Heart left ventricle (tissue), 16 donors: ENCODE measurements around the gene CELF5. TPM values are rescaled to one million over a fixed set of nuclear protein-coding genes. Genes with fewer than 3 reads are reported as not detected.
"Not testable (repeated sequence)": the region's sequence is repeated elsewhere in the genome, so short reads cannot be mapped to it uniquely, and the experiment has no call there.

Source experiments
- ATAC-seq, 4 donors: fragments of 200-7000 bp; cut with Tn5 transposase; one replicate each; pipeline ENCODE4 v1.9.1; 2020 to 2022; ENCODE audit warnings: moderate library complexity in 4 of 4, mild to moderate bottlenecking in 3 of 4, moderate number of reproducible peaks in 1 of 4
- DNase-seq, 5 donors: peaks; one replicate each; pipeline ENCODE4 v3.0.0-alpha.2; 2020
- H3K27ac ChIP-seq, 12 donors: fragments of 200-600 bp; sonication (generic) in 4 of 12; one replicate each; pipeline versions ENCODE4 v1.5.0 to v1.8.0; 2016 to 2022; ENCODE audit warnings: mild to moderate bottlenecking in 2 of 12
- H3K27me3 ChIP-seq, 9 donors: fragments of 200-600 bp; sonication (generic) in 2 of 9; one replicate each; pipeline versions ENCODE4 v1.5.1 to v1.8.0; 2016 to 2022; ENCODE audit warnings: mild to moderate bottlenecking in 3 of 9
- H3K36me3 ChIP-seq, 9 donors: fragments of 200-600 bp; sonication (generic) in 2 of 9; one replicate each; pipeline versions ENCODE4 v1.5.0 to v1.8.0; 2018 to 2022; ENCODE audit warnings: mild to moderate bottlenecking in 2 of 9
- H3K4me1 ChIP-seq, 12 donors: fragments of 200-600 bp; sonication (generic) in 4 of 12; one replicate each; pipeline versions ENCODE4 v1.5.0 to v1.8.0; 2016 to 2022; ENCODE audit warnings: mild to moderate bottlenecking in 3 of 12
- H3K4me3 ChIP-seq, 12 donors: fragments of 200-600 bp; sonication (generic) in 4 of 12; one replicate each; pipeline versions ENCODE4 v1.5.0 to v1.8.0; 2017 to 2022; ENCODE audit warnings: mild to moderate bottlenecking in 9 of 12, moderate library complexity in 4 of 12
- H3K9me3 ChIP-seq, 12 donors: fragments of 200-600 bp; sonication (generic) in 4 of 12; one replicate each; pipeline versions ENCODE4 v1.5.0 to v1.8.0; 2016 to 2022; ENCODE audit warnings: mild to moderate bottlenecking in 1 of 12
- POLR2A ChIP-seq, 2 donors: fragments of 450-650 bp; IDR thresholded peaks; one replicate each; pipeline ENCODE4 v1.6.1; 2017; ENCODE audit warnings: antibody characterized with exemption in 2 of 2, mild to moderate bottlenecking in 2 of 2, moderate library complexity in 2 of 2
- WGBS, 4 donors: extraction: QIAGEN DNeasy Blood & Tissue Kit in 2 of 4; methylation state at CpG; one replicate each; pipeline versions ENCODE4 v1.1.5 to v1.1.7; 2013 to 2018; 5-methylcytosine and 5-hydroxymethylcytosine counted together
- intact Hi-C, 10 donors: fragments of 100-400 bp; cut with DNase I; formaldehyde crosslinking; loops; one replicate each; pipeline versions ENCODE4 v1.11.1 to v1.14.2; 2022
- polyA plus RNA-seq, 2 donors: library from polyadenylated mRNA; stranded (reverse); fragments of 200-250 nt; gene quantifications; one replicate each; pipeline ENCODE4 v1.2.3, GENCODE V29; 2013
- total RNA-seq, 9 donors: library from RNA; depleted of rRNA in 2 of 9; stranded (reverse); fragments of >200 nt in 2 of 9; fragmentation: NEBNext Ultra II Directional in 3 of 9; extraction: Animal tissue kit (Norgen Biotek cat#: 25700) in 3 of 9; gene quantifications; one replicate each; pipeline versions ENCODE4 v1.1.0 to v1.2.4, GENCODE V29; 2016 to 2023
- TF ChIP-seq, protein P1 (sequence below), 12 donors: fragments of 200-600 bp; sonication (generic) in 4 of 12; IDR thresholded peaks; one replicate each; pipeline versions ENCODE4 v1.5.0 to v1.8.0; 2018 to 2022; ENCODE audit warnings: antibody characterized with exemption in 12 of 12, mild to moderate bottlenecking in 5 of 12
- donor health status: ischemic (EF 13 %, LVEDD 7.1; RV severe dilation, severe dysfunction).
- donor health status: healthy with polysubstance abuse.
- donor health status: DM: no; HTN: yes; CAD: no.
- donor health status: DM: no; HTN: no; CAD: no.
- donor health status: ischemic (EF 25% LVEDD 6.9; RV normal size, moderate dysfunction).
- donor health status: ischemic (EF 25% LVEDD 5.7; RV mildly dilated, moderate dysfunction).
- donor health status: healthy.
- donor health status: DM: yes; HTN: yes; CAD: no.
- donor health status: ischemic (EF 35%, LVEDD 5.7; RV mildly dilated, moderate dysfunction).
- donor health status: nonischemic (EF 11% LVEDD 7.7; RV severe dilation, severe dysfunction).
- donor health status: DM: yes; HTN: yes; CAD: no.
- donor health status: PGD.
- donor health status: ischemic (EF 29% LVEDD 5.4; RV normal size, mild dysfunction).
- donor health status: nonischemic (EF 23%, LVEDD 6.1; RV moderate dilation, normal function).

CELF5 gene
- total and polyA plus RNA-seq, 11 donors = not detected

DNA sequence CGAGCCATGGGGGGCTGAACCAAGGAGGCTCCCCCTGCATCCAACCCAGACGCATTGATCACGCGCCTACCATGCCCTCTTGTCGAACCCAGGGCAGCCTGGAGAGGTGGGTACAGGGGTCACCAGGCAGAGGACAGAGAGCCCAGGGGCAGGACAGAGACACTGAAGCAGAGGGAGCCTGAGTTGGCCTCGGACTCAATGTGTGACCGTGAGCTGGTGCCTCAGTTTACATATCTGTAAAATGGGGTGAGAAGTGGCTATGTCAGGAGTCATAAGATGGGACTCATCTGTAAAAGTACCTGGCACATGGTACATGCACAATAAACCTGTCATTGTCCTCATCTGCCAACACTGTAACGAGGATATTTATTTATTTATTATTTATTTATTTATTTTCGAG is 117.8 kb downstream of the CELF5 start:
- H3K9me3 ChIP-seq = no peaks in the 10 kb centered on the region
- intact Hi-C loops = loop anchor here in 3 of 10 donors (5.0 kb wide), 2 partner anchors 85 to 90 kb away; no protein-coding TSS in a partner anchor
- ATAC-seq = no peak
- H3K27me3 ChIP-seq = no peaks in the 10 kb centered on the region
- H3K27ac ChIP-seq = peak overlapping the region in 1 of 12 donors; percentile 90
- 83 to 91% (median 88%) methylated on average over 9 of the region's 9 CpGs for WGBS, 4 donors
- H3K36me3 ChIP-seq = no peaks in the 10 kb centered on the region
- DNase-seq = peak in 1 of 5 donors; percentile 16
- TF ChIP-seq POLR2A (IDR thresholded peaks at IDR 0.05) = no peak
- TF ChIP-seq, protein P1, sequence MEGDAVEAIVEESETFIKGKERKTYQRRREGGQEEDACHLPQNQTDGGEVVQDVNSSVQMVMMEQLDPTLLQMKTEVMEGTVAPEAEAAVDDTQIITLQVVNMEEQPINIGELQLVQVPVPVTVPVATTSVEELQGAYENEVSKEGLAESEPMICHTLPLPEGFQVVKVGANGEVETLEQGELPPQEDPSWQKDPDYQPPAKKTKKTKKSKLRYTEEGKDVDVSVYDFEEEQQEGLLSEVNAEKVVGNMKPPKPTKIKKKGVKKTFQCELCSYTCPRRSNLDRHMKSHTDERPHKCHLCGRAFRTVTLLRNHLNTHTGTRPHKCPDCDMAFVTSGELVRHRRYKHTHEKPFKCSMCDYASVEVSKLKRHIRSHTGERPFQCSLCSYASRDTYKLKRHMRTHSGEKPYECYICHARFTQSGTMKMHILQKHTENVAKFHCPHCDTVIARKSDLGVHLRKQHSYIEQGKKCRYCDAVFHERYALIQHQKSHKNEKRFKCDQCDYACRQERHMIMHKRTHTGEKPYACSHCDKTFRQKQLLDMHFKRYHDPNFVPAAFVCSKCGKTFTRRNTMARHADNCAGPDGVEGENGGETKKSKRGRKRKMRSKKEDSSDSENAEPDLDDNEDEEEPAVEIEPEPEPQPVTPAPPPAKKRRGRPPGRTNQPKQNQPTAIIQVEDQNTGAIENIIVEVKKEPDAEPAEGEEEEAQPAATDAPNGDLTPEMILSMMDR (IDR thresholded peaks at IDR 0.05) = no peak
- H3K4me3 ChIP-seq = no peak overlapping the region
- H3K4me1 ChIP-seq = peaks cover 4 to 45% (median 25%) of the 10 kb centered on the region in 12 donors

DNA sequence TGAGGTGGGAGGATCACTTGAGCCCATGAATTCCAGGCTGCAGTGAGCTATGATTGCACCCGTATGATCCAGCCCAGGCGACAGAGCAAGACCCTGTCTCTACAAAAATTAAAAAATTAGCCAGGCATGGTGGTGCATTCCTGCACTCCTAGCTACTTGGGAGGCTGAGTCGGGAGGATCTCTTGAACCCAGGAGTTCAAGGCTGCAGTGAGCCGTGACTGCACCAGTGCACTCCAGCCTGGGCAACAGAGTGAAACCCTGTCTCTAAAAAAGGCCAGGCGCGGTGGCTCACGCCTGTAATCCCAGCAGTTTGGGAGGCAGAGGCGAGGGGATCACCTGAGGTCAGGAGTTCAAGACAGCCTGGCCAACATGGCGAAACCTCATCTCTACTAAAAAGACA is 118.5 kb downstream of the CELF5 start:
- 83 to 93% (median 88%) methylated on average over 9 of the region's 9 CpGs for WGBS, 4 donors
- DNase-seq = peak in 1 of 5 donors; percentile 38
- intact Hi-C loops = loop anchor here in 3 of 10 donors (5.0 kb wide), 2 partner anchors 84 to 89 kb away; no protein-coding TSS in a partner anchor
- H3K27ac ChIP-seq = peak overlapping the region in 11 of 12 donors; percentile 9 to 90 (median 62)
- not testable (repeated sequence) for H3K4me3 ChIP-seq, H3K36me3 ChIP-seq, H3K9me3 ChIP-seq, H3K27me3 ChIP-seq, ATAC-seq
- H3K4me1 ChIP-seq = peaks cover 0 to 41% (median 21%) of the 10 kb centered on the region in 12 donors

DNA sequence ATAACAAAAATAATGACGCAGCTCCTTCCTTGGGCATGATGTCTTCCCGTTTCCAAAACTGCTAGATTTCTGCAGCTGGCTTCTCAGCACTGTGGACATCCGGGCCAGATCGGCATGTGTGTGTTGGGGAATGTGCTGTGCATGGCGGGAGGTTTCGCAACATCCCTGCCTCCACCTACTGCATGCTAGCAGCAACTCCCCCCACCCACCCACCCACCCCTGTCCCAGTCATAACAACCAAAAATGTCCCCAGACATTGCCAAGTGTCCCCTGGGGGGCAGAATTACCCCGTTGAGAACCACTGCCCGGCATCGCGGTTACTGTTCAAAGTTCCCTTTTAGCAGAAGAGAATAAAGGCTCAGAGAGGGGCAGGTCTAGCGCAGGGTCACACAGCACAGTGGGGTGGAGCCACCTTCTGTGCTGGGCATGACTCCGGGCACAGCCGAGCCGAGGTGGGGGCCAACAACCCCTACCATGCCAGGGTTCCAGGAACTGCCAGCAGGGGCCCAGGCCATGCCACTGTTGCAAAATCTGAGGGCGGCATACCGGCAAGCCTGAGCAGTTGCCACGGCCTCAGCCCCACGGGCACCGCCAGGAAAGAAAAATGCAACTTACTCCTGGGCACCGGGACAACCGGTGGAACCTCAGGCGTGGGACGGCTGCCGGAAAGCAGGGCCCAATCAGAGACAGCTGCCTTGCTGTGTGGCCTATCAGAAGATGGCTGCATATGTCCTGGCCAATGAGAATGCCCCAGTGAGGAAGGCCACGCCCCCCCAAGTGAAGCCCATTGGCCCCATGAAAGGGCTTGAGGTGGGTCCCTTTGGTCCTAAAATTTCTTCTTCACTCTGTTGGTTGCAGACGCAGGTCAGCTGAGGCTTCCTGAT is 119.4 kb downstream of the CELF5 start:
- peak; percentile 65 to 86 (median 84) for ATAC-seq
- Histone ChIP-seq H3K36me3 (no peaks in the 10 kb centered on the region), H3K4me3 (peak overlapping the region in 10 of 12 donors; percentile 6 to 46 (median 32)), H3K27ac (peak overlapping the region in 11 of 12 donors; percentile 53 to 90 (median 66)), H3K4me1 (peaks cover 0 to 32% (median 18%) of the 10 kb centered on the region in 12 donors), H3K9me3 (no peaks in the 10 kb centered on the region), H3K27me3 (no peaks in the 10 kb centered on the region)
- DNase-seq = peak; percentile 81 to 90 (median 88)
- 44 to 58% (median 48%) methylated on average over 17 to 26 of the region's 26 CpGs for WGBS, 4 donors
- TF ChIP-seq, protein P1 (IDR thresholded peaks at IDR 0.05) = peak in 4 of 12 donors; percentile 7 to 38 (median 15)
- TF ChIP-seq POLR2A (IDR thresholded peaks at IDR 0.05) = no peak
- intact Hi-C loops = loop anchor here in 3 of 10 donors (5.0 kb wide), 2 partner anchors 83 to 88 kb away; no protein-coding TSS in a partner anchor

DNA sequence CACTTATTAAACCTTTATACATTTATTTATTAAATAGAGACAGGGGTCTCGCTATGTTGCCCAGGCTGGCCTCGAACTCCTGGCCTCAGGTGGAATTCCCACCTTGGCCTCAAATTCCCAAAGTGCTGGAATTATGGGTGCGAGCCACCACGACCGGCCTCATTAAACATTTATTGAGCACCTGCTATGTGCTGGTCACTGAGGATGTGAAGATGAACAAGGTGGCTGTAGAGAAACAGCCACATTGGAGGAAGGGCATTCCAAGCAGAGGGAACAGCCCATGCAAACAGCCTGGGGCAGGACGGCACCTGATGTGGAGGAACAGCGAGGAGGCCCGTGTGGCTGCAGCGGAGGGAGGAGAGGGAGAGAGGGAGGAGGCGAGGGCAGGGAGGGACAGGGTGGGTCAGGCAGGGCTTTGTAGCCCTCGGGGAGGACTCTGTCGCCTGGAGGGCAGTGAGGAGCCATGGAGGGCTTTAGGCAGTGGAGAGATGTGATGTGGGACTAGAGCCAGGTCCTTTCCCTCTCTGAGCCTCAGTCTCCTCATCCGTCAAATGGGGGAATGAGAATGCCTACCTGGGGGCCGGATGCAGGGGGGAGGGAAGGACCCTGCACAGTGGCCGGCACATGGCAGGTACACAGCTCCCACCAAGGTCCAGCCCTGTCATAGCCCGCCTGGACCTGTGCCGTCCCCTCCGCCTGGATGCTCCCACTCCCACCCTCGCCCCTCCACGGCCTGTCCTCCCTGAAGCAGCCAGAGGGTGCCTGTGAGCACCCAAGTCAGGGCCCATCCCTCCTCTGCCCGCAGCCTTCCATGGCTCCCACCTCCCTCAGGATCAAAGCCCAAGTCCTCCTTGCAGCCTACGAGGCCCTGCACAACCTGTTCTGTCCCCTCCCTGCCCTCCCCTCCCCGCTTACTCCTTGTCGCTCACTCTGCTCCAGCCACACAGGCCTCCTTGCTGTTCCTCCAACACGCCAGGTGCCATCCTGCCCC is 120.4 kb downstream of the CELF5 start:
- peak overlapping the region in 2 of 12 donors; percentile 77 to 90 for H3K27ac ChIP-seq
- no peak for ATAC-seq

More for the DNA sequence above, 120.4 kb downstream of the CELF5 start:
- no peak for TF ChIP-seq POLR2A (IDR thresholded peaks at IDR 0.05)
- TF ChIP-seq, protein P1 (IDR thresholded peaks at IDR 0.05) = no peak
- Histone ChIP-seq H3K9me3 (no peaks in the 10 kb centered on the region), H3K36me3 (no peaks in the 10 kb centered on the region), H3K4me1 (peaks cover 0 to 32% (median 18%) of the 10 kb centered on the region in 12 donors), H3K4me3 (no peak overlapping the region), H3K27me3 (no peaks in the 10 kb centered on the region)
- WGBS, 4 donors = 89 to 92% (median 91%) methylated on average over 25 of the region's 25 CpGs
- intact Hi-C loops = loop anchor here in 4 of 10 donors (5.0 kb wide), 2 partner anchors 82 to 87 kb away; no protein-coding TSS in a partner anchor
- DNase-seq = peak in 1 of 5 donors; percentile 53
